ENCODE results near the gene MADCAM1. TPM values are rescaled to one million over a fixed set of nuclear protein-coding genes. Genes with fewer than 3 reads are reported as not detected.
A peak's percentile ranks its signal among the peaks of the same experiment; 100 is the strongest.

Gene MADCAM1
- total RNA-seq, 1 donor from 2014 or later = not detected

DNA sequence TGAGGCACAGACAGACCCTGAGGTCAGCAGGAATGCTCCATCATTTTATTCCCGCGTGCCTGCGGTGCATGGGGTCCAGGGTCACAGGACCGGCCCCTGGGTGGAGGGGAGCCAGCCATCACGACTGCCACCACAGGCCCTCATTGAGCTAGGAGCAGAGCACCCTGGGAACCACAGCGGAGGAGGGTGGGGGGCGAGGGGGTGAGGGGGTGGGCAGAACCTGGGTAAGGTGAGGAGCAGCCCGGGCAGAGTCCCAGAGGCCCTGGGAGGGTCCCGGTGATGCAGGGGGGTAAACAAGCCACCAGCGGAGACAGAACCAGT lies 1.2 kb upstream of the MADCAM1 start:
- H3K9me3 ChIP-seq = no peaks in the 10 kb centered on the region
- H3K27me3 ChIP-seq = peaks cover 17% of the 10 kb centered on the region
- TF ChIP-seq, protein P1, sequence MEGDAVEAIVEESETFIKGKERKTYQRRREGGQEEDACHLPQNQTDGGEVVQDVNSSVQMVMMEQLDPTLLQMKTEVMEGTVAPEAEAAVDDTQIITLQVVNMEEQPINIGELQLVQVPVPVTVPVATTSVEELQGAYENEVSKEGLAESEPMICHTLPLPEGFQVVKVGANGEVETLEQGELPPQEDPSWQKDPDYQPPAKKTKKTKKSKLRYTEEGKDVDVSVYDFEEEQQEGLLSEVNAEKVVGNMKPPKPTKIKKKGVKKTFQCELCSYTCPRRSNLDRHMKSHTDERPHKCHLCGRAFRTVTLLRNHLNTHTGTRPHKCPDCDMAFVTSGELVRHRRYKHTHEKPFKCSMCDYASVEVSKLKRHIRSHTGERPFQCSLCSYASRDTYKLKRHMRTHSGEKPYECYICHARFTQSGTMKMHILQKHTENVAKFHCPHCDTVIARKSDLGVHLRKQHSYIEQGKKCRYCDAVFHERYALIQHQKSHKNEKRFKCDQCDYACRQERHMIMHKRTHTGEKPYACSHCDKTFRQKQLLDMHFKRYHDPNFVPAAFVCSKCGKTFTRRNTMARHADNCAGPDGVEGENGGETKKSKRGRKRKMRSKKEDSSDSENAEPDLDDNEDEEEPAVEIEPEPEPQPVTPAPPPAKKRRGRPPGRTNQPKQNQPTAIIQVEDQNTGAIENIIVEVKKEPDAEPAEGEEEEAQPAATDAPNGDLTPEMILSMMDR (IDR thresholded peaks at IDR 0.05) = no peak
- no peak overlapping the region for H3K4me3 ChIP-seq
- intact Hi-C loops (cut with DNase I) = no loop called here
- H3K36me3 ChIP-seq = no peaks in the 10 kb centered on the region
- no peak overlapping the region for H3K27ac ChIP-seq
- no peak for DNase-seq (ENCODE audit: low spot score in 2 of 2)
- H3K4me1 ChIP-seq = peaks cover 0 to 4% of the 10 kb centered on the region in 2 donors

DNA sequence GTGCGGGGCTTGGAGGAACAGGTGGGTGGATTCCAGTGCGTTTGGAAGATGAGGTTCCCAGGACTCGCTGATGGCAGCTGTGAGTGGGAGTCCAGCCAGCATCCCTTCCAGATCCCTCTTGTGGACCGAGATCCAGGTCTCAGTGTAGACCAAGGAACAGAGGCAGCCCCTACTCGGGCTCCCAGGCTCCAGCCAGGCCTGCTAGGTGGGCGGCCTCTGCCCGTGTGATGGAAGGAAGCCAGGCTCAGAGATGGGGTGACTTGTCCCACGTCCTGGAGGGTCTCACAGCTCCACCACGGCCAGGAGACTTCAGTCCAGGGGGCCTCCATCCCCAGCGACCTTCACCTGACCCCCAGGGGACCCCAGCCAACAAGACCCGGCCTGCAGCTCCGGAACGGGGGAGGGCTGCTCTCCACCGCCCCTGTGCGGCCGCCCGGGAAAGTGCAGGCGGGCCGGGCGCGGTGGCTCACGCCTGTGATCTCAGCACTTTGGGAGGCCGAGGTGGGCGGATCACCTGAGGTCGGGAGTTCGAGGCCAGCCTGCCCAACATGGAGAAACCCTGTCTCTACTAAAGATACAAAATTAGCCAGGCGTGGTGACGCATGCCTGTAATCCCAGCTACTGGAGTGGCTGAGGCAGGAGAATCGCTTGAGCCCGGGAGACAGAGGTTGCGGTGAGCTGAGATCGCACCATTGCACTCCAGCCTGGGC lies 729 bp upstream of the MADCAM1 start:
- H3K9me3 ChIP-seq = no peaks in the 10 kb centered on the region
- no peaks in the 10 kb centered on the region for H3K36me3 ChIP-seq
- H3K27ac ChIP-seq = no peak overlapping the region
- H3K27me3 ChIP-seq = peaks cover 17% of the 10 kb centered on the region
- TF ChIP-seq, protein P1 (IDR thresholded peaks at IDR 0.05) = peak; percentile 23 to 62 (median 59)
- no peak for DNase-seq (ENCODE audit: low spot score in 2 of 2)
- intact Hi-C loops (cut with DNase I) = no loop called here
- H3K4me3 ChIP-seq = no peak overlapping the region
- peaks cover 0 to 4% of the 10 kb centered on the region in 2 donors for H3K4me1 ChIP-seq

DNA sequence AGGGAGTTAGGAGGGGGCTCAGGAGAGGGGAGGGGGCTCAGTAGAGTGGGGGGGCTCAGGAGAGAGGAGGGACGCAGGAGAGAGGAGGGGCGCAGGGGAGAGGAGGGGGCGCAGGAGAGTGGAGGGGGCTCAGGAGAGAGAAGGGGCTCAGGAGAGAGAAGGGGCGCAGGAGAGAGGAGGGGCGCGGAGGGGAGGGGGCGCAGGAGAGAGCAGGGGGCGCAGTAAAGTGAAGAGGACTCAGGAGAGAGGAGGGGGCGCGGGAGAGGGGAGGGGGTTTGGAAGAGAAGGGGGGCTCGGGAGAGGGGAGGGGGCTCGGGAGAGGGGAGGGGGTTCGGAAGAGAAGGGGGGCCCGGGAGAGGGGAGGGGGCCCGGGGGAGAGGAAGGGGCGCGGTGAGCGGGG lies 700 bp downstream of the MADCAM1 start:
- Histone ChIP-seq H3K27me3 (peaks cover 17% of the 10 kb centered on the region), H3K9me3 (no peaks in the 10 kb centered on the region), H3K27ac (no peak overlapping the region), H3K4me3 (no peak overlapping the region), H3K4me1 (peaks cover 0 to 4% of the 10 kb centered on the region in 2 donors), H3K36me3 (no peaks in the 10 kb centered on the region)
- no peak for DNase-seq (ENCODE audit: low spot score in 2 of 2)
- intact Hi-C loops (cut with DNase I) = no loop called here
- TF ChIP-seq, protein P1 (IDR thresholded peaks at IDR 0.05) = no peak

DNA sequence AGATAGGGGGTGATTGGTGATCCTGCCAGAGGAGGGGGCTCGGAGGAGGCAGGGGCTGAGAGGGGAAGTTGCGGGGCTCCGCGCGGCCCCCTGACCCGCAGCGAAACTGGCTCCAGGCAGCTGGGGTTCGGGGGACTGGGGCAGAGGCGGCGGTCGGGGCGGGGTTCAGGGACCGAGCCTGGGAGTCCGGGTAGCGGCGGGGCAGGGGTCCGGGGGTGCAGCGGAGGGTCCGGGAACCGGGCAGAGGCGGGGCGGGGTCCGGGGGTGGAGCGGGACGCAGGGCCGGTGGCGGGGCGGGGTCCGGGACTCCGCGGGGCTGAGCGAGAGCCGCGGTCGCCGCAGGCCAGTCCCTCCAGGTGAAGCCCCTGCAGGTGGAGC lies 1.2 kb downstream of the MADCAM1 start:
- Histone ChIP-seq H3K9me3 (no peaks in the 10 kb centered on the region), H3K4me3 (peak overlapping the region; percentile 21 to 40), H3K4me1 (peaks cover 0 to 4% of the 10 kb centered on the region in 2 donors), H3K36me3 (no peaks in the 10 kb centered on the region), H3K27ac (no peak overlapping the region), H3K27me3 (peaks cover 17% of the 10 kb centered on the region)
- TF ChIP-seq, protein P1 (IDR thresholded peaks at IDR 0.05) = no peak
- DNase-seq (ENCODE audit: low spot score in 2 of 2) = no peak
- intact Hi-C loops (cut with DNase I) = no loop called here

DNA sequence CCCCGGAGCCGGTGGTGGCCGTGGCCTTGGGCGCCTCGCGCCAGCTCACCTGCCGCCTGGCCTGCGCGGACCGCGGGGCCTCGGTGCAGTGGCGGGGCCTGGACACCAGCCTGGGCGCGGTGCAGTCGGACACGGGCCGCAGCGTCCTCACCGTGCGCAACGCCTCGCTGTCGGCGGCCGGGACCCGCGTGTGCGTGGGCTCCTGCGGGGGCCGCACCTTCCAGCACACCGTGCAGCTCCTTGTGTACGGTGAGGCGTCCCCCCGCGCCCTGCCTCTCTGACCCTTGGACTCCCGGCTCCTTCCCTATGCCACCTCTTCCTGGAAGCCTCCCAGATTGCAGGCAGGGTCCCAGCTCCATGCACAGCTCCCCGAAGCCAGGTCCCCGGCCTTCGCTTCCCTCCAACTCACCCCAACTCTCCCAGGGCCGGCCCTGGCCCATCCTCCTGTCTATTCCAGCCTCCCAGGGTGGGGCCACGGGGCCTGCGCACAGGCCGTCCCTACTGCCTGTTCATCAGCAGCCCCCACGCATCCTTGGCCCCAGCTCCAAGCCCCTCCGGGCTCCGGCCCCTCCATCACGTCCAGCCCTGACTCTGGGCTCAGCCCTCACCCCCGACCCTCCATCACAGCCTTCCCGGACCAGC lies 1.7 kb downstream of the MADCAM1 start:
- TF ChIP-seq, protein P1 (IDR thresholded peaks at IDR 0.05) = no peak
- H3K27ac ChIP-seq = no peak overlapping the region
- H3K9me3 ChIP-seq = no peaks in the 10 kb centered on the region
- H3K27me3 ChIP-seq = peaks cover 17% of the 10 kb centered on the region
- H3K36me3 ChIP-seq = no peaks in the 10 kb centered on the region
- H3K4me3 ChIP-seq = peak overlapping the region; percentile 21 to 40
- H3K4me1 ChIP-seq = peaks cover 0 to 4% of the 10 kb centered on the region in 2 donors
- no peak for DNase-seq (ENCODE audit: low spot score in 2 of 2)
- intact Hi-C loops (cut with DNase I) = no loop called here

Measured in ascending aorta (tissue), 2 donors.